ENCODE measurements around the gene CYSTM1.
"Not testable (repeated sequence)": the region's sequence is repeated elsewhere in the genome, so short reads cannot be mapped to it uniquely, and the experiment has no call there.

The CYSTM1 gene

GRCh38 chr5:140150201-140150600, 24.8 kb upstream of the CYSTM1 start:
- DNase-seq (ENCODE audit: low read depth) = no peak

GRCh38 chr5:140151144-140152021, 23.6 kb upstream of the CYSTM1 start:
- no peak for DNase-seq (ENCODE audit: low read depth)

- no peak for DNase-seq (ENCODE audit: low read depth)
Observed at GRCh38 chr5:140152022-140152999, 22.7 kb upstream of the CYSTM1 start.

- no peak for DNase-seq (ENCODE audit: low read depth)
Observed at GRCh38 chr5:140153255-140153654, 21.7 kb upstream of the CYSTM1 start.

GRCh38 chr5:140153905-140154304, 21.1 kb upstream of the CYSTM1 start:
- DNase-seq (ENCODE audit: low read depth) = no peak

GRCh38 chr5:140154710-140155381, 20.1 kb upstream of the CYSTM1 start:
- not testable (repeated sequence) for DNase-seq (ENCODE audit: low read depth)

- peak; percentile 86 for DNase-seq (ENCODE audit: low read depth)
Observed at GRCh38 chr5:140157032-140157781, 17.8 kb upstream of the CYSTM1 start.

- no peak for DNase-seq (ENCODE audit: low read depth)
Observed at GRCh38 chr5:140159014-140159927, 15.7 kb upstream of the CYSTM1 start.

- DNase-seq (ENCODE audit: low read depth) = no peak
Observed at GRCh38 chr5:140162275-140162674, 12.7 kb upstream of the CYSTM1 start.

GRCh38 chr5:140162781-140163180, 12.2 kb upstream of the CYSTM1 start:
- DNase-seq (ENCODE audit: low read depth) = no peak

GRCh38 chr5:140165101-140165922, 9.7 kb upstream of the CYSTM1 start:
- DNase-seq (ENCODE audit: low read depth) = no peak

GRCh38 chr5:140165923-140166270, 9.1 kb upstream of the CYSTM1 start:
- DNase-seq (ENCODE audit: low read depth) = no peak

- no peak for DNase-seq (ENCODE audit: low read depth)
Observed at GRCh38 chr5:140166911-140167310, 8.1 kb upstream of the CYSTM1 start.

- DNase-seq (ENCODE audit: low read depth) = no peak
Observed at GRCh38 chr5:140168371-140168770, 6.6 kb upstream of the CYSTM1 start.

- peak; percentile 24 for DNase-seq (ENCODE audit: low read depth)
Observed at GRCh38 chr5:140169410-140169809, 5.6 kb upstream of the CYSTM1 start.

GRCh38 chr5:140172483-140172882, 2.5 kb upstream of the CYSTM1 start:
- no peak for DNase-seq (ENCODE audit: low read depth)

GRCh38 chr5:140174014-140174413, 974 bp upstream of the CYSTM1 start:
- no peak for DNase-seq (ENCODE audit: low read depth)

- peak; percentile 81 for DNase-seq (ENCODE audit: low read depth)
Observed at GRCh38 chr5:140175367-140176030, 511 bp downstream of the CYSTM1 start.

GRCh38 chr5:140176031-140176387, 1.0 kb downstream of the CYSTM1 start:
- DNase-seq (ENCODE audit: low read depth) = no peak

All from ELR (cell line).